8988T (cell line): ENCODE data around the gene NGF.

Experiments used
- DNase-seq: peaks from one replicate; pipeline ENCODE4 v3.0.0; 2011

Gene NGF

GRCh38 chr1:115308969-115309368, 29.1 kb downstream of the NGF start:
- DNase-seq = no peak

DNA sequence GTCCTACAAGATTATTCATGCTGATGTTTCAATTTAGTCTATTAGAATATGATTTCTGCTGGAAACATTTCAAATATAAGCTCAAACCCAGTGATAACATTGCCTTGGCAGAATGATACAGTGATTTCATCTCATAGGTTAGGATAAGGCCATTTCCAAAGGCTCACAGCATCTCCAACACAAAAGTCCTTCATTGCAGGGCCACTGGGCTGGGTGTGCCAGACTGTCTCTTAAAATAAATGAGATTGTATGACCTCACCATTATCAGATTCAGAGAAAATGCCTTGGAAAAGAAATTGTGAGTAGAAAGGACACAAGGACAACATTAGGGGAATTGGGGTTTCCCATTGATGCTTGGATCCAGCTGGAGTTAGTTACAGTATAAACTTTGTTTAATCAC, 30.4 kb downstream of the NGF start:
- DNase-seq = no peak

GRCh38 chr1:115306146-115306545, 31.9 kb downstream of the NGF start:
- DNase-seq = no peak

- DNase-seq = no peak
These were observed 34.7 kb downstream of the NGF start for GRCh38 chr1:115303364-115303763.

- DNase-seq = no peak
These were observed 35.6 kb downstream of the NGF start for GRCh38 chr1:115302390-115302961.

GRCh38 chr1:115301438-115302020, 36.5 kb downstream of the NGF start:
- no peak for DNase-seq

DNA sequence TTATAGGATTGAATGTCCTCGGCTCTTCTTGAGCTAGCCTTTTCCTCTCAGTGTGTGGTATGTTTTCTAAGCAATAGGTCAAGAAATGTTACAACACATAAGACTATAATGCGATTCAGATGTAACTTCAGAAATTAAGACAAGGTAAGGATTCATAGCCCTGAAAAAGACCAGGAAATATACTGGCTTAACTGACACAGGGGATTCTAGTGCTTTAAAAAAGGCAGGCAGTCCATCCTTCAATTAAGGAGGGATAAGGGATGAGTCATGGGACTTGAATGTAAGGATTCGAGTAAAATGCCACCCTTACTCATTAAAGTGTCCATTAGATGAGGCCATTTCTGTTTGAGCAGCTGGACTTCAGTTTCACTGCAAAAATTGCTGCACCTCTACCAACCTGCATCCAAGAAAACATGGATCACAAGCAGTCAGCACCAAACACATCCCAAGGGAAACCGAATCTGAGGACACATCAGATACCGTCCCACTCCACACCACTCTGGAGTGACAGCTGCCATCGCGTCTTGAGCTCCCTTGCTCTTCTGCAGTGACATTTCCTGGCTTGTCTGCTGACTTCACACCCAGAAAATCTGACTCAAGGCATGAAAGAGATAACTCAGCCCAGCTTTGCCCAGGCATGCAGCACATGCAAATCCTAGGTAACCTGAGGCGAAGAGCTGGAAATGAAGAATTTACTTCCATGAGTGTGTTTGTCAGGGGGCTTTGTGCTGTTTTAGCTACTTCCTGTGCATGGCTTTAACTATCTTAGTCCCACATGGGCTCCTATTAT, 37.8 kb downstream of the NGF start:
- no peak for DNase-seq

DNA sequence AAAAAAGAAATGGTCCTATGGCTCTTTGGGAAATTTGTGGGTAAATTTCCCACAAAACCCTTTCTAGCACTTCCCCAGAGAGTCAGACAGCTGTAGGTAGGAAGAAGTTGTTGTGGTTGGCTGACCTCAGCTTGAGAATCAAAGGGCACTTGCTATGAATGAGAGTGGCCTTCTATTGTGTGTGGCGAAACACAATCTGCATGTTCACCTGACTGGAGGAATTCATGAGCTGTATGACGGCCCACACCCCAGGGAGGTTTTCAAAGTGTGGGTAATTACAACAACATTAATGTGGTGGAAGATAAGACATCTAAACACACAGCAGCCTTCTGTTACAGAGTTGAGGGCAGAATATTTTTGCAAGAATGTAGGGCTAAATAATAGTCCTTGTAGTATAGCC, 38.8 kb downstream of the NGF start:
- DNase-seq = no peak

GRCh38 chr1:115296981-115297380, 41.1 kb downstream of the NGF start:
- no peak for DNase-seq

DNA sequence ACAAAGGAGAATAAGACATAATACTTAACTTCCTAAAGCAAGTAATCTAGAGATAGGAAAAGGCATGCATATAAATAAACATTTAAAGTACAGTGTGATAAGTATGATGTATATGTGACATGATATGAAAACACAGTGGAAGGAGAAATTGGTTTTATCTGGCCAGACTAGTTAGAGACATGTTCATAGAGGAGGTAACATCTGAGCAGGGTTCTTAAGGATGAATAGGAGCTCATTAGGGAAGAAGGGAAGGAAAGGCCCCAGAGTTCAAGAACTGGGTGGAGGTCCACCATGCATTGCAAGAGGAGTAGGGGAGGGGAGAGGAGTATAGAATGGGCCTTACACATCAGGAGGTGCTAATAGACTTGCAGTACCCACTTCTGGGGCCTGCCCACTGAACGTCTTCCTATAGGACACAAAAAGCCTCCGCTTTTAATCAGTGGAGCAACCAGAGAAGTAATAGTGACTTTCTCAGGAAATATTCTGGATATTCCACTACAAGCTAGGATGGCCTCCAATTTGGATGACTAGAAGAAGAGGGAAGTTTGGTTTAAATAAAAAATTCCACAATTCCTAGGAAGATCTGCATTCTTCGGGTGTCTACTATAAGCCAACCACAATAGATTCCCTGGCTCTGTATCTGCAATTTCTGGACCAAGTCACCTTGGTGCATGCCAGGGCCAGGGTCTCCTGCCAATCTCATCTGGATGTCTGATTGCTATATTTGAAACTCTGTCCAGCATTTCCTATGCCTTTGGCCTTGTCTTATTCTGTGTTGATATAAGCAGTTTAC, 41.9 kb downstream of the NGF start:
- no peak for DNase-seq

DNA sequence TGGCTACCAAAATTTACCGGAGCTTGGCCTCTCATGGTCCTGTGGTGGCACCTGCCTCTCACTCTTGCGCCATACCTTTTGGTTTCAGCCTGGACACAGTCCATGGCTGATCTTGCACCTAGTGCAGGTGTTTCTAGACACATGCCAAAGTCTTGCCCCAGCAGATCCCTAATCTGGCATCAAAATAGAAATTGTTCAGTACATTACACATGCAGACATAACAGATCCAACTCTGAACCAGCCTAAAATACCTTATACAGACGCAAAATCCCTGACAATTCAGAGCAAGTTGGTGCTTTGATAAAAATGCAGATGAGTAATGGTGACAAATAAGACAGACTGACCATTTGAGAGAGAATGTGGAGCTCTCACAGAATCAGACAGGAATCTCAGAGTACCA, 44.1 kb downstream of the NGF start:
- DNase-seq = no peak

- DNase-seq = no peak
These were observed 45.0 kb downstream of the NGF start for GRCh38 chr1:115293006-115293405.

GRCh38 chr1:115291741-115292140, 46.3 kb downstream of the NGF start:
- DNase-seq = no peak

DNA sequence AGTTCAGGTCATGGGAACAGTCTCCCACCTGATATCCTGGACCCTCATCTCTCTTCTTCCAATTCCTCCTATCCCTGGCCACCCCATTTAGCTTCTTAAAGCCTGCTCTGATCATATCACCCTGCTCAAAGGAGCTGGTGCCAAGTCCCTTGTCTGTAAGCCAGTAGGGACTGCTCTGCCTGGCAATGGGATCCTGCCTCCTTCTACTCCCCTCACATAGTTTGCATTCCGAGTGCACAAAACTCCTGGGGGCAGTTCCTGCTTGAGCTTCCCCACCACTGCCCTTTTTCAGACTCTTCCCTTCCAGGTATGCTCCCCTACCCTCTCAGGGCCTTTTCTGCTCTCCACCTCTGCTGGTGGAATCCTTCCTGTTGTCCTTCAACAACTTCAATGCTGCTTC, 48.1 kb downstream of the NGF start:
- DNase-seq = no peak

- no peak for DNase-seq
These were observed 49.4 kb downstream of the NGF start for GRCh38 chr1:115288591-115289198.

- no peak for DNase-seq
These were observed 51.4 kb downstream of the NGF start for GRCh38 chr1:115286431-115287205.

GRCh38 chr1:115284209-115284608, 53.8 kb downstream of the NGF start:
- no peak for DNase-seq

GRCh38 chr1:115283681-115284146, 54.3 kb downstream of the NGF start:
- DNase-seq = no peak

DNA sequence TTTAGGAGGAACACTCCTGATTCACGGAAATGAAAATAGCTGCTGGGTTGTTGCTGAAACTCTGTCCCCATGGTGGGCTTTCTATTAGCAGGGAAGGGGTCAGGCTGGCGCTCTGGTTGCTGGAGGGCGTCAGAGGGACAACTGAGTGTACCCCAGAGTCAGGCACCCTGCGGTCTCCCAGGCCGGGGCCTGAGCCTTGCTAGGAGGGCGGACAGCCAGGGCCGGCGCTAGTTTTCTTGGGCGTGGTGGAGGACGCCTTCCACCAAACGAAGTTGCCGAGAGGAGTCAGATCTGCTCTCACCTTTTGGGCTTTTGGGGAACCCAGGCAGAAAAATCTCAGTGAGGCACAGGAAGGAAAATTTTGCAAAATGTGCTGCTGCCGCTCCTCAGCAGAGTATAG, 54.8 kb downstream of the NGF start:
- DNase-seq = no peak

- no peak for DNase-seq
These were observed 55.2 kb downstream of the NGF start for GRCh38 chr1:115282807-115283208.

DNA sequence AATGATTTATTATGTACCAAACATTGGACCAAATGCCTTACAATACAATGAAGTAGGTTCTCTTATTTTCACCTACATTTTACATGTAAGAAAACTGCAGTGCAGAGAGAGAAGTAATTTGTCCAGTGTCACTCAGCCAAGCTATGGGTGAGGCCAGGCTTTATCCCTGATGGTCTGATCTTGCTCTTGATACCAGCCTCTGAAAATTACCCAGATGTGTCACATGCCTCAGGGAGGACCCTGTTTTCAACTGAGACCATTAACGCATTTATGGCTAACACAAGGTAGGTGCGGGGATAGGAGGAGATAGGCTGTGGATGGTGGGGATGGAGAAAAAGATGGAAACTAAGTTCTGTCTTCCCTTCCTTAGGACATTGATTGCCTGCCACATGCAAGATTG, 56.9 kb downstream of the NGF start:
- DNase-seq = no peak

- no peak for DNase-seq
These were observed 58.0 kb downstream of the NGF start for GRCh38 chr1:115280064-115280463.
